GM20431 (cell line): ENCODE data around the gene WDR11.
"Not testable (repeated sequence)": the region's sequence is repeated elsewhere in the genome, so short reads cannot be mapped to it uniquely, and the experiment has no call there.

ENCODE experiments used
- in situ Hi-C: fragments of 300-500 bp; cut with MseI, MboI; formaldehyde crosslinking; loops from one replicate; pipeline ENCODE4 v1.15.0; 2020; ENCODE audit warnings: low sequenced_read_pairs; ENCODE audit not compliant: unreplicated experiment

WDR11 gene

GRCh38 chr10:120841522-120842189 lies 9.5 kb upstream of the WDR11 start:
- in situ Hi-C loops = no loop called here

- in situ Hi-C loops = no loop called here
Measured at GRCh38 chr10:120854388-120854787, 3.2 kb downstream of the WDR11 start.

DNA sequence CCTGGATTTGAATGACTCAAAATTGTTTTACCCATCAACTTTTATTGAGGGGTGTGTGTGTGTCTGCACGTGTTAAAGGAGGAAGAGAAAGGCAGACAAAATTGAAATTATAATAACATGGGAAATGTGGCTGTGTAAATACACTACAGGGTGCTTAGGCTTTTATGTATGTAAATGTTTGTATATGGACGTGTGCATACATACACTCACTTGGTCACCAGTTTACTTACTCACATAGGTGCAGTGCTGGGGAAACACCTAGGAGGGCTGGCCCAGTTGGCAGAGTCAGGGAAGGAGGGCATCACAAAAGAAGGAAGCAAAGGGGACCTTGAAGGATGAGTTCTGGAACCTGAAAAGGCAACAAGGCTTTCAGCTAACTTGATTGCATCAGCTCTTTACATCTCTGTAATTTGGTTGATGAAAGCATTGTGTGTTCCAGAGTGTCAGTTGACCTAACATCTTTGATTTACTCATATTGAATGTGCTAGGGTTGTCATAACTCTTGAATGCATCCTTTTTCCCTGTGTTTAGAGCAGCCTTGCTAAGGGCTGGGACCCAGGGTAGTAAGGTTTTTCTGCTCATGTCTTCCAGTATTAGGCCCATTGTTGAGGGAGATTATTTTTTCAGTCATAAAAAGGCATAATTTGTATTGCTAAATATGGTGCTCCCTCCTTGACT lies 10.2 kb downstream of the WDR11 start:
- in situ Hi-C loops = no loop called here

DNA sequence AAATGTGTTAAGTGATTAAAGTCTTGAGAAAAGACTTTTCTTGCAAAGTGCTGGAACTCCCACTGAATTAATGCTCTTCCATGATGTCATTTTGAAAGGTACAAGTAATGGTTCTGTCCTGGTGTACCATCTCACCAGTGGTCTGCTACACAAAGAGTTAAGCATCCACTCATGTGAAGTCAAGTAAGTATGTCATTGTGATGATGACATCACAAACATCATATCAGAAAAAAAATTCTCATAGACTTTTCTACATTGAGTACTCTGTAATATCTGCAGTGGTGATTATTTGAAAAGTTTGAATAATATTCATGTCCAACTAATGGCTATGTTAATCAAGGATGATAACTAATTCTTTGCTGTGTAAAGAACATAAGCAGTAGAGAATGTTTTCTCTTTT lies 22.6 kb downstream of the WDR11 start:
- in situ Hi-C loops = no loop called here

DNA sequence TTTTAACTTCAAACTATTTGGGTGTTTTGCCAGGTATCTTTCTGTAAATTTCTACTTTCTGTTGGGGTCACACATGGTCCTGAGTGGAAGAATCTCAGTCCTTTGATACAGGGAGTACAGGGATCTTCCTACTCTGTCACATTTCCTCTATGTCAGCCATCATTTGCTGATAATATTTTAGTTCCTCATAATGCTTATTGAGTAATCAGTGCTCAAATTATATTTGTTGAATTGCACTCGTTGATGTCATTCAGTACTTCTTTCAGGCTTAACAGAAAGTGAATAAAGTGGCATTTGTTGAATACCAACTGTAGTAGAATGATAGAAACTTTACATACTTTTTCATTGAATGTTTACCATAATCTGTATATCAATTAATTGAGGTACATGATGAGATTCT lies 31.9 kb downstream of the WDR11 start:
- in situ Hi-C loops = no loop called here

DNA sequence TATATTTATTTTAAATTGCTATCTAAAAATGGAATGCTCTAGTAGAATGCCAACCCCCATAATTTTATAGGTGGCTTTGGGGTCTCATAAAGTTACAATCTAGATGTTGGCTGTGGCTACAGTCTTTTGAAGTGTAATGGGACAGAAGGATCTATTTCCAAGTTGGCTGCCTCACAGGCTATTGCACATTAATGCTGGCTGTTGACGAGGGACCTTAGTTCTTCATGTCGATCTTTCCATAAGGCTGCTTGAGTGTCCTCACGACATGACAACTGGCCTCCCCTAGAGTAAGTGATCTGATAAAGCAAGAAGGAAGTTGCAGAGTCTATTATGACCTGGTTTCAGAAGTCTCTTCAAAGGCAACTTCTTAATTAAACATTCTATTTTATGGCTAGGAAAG lies 36.3 kb downstream of the WDR11 start:
- in situ Hi-C loops = no loop called here

GRCh38 chr10:120891365-120891764 lies 40.2 kb downstream of the WDR11 start:
- in situ Hi-C loops = no loop called here

DNA sequence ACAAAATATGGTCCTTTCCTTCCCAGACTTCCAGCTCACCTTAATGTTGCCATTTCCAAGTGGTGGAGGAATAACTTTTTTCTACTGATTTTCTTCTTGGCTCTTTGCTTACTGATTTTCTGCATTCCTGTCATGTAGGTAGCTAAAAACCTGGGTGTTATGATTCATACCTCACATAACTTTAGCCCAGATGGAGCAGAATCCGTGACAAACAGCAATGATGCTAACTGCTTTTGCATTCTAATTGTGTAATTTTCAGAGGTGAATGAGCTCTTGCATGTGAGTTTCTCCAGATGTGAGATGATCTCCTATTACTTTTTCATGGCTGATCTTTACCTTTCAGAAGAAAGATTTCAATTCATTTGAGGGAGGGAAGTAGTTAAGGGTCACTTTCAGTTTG lies 43.4 kb downstream of the WDR11 start:
- in situ Hi-C loops = no loop called here

DNA sequence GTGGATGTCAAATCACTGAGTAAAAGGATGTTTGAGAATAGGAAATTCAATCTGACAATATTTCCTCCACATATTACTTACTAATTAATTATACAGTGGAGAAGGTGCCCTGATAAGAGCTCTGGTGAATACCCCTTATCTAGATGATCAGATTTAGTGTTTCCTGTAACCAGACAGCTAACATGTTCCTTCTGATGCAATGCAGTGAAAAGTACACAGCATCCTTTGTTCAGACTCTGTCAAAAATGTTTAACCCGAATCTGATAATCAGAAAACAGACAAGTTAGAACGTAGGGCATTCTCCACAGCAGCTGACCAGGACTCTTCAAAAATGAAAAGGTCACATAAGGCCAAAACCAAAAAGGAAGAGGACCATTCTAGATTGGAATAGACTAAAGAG lies 46.2 kb downstream of the WDR11 start:
- in situ Hi-C loops = no loop called here

- in situ Hi-C loops = no loop called here
Measured at GRCh38 chr10:120905268-120905667, 54.1 kb downstream of the WDR11 start.

DNA sequence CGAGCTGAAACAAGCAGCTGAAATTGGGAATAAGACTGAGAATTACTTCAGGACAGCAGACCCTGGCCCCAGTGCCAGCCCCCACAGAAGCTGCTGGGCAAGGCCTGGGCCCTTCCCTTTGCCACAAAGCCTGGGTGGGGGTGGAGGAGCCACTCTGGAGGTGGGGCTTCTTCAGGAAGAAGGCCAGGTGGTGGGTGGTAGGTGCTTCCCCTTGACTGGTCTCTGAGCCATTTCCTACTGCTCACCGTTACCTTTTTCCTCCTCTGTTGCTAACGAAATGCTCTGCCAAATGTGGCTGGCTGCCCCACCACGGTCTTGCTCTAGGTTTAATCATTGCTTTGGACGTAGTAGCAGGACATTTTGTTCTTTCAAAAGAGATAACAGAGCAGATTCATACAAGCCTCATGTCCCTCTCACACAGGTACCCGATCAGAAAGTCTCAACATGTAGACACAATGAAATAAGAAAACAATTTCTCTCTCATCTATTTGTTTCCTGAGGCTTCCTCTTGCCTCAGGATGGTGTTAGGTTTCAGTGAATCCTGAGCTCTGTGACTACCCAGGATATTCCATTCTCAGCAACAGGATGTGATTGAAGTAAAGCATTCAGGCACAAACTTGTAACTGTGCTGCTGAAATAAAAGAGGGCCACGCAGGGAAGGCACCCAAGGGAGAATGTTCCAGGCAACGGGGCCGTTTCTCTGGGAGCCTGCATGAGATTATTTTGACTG lies 66.5 kb downstream of the WDR11 start:
- in situ Hi-C loops = no loop called here

DNA sequence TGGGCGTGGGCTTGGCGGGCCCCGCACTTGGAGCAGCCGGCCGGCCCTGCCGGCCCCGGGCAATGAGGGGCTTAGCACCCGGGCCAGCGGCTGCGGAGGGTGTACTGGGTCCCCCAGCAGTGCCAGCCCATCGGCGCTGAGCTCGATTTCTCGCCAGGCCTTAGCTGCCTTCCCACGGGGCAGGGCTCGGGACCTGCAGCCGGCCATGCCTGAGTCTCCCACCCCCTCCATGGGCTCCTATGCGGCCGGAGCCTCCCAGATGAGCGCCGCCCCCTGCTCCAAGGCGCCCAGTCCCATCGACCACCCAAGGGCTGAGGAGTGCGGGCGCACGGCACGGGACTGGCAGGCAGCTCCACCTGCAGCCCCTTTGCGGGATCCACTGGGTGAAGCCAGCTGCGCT lies 72.7 kb downstream of the WDR11 start:
- in situ Hi-C loops = not testable (repeated sequence)

DNA sequence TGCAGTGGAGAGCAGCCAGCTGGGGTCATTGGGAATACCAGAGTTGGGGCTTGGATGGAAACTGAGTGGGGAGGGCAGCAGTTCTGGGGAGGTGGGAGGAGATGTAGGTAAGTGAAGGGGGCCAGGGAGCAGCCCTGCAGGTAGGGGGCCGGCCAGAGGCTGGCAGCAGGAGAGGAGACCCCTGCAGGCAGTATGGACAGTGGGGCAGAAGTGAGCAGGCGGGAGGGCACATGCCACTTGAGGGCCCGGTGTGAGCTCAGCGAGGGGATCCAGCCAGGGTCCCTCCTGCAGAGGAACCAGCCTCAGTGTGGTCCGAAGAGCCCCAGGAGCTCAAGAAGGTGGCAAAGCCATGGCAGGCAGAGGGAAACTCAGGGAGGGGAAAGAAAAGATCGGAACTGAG lies 75.4 kb downstream of the WDR11 start:
- in situ Hi-C loops = loop anchor here (25.0 kb wide), 2 partner anchors 811 to 961 kb away; no protein-coding TSS in a partner anchor

DNA sequence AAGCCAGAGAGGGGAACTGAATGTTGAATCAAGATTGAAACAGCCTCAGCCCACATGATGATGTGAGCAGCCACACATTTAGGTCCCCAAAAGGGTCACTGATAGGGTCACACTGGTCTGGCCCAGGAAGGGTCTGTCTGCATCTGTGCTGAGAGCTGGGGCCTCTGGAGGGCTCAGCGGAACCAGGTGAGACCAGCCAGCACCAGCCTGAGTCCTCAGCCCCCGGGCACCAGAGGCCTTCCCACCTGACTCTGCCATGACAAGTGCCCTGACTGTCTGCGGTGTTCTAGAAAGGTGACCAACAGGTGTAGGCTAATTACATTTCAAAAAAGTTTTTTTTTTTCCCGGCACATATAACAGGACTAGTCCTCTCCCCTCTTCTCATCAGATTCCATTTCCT lies 76.2 kb downstream of the WDR11 start:
- in situ Hi-C loops = loop anchor here (25.0 kb wide), 2 partner anchors 810 to 960 kb away; no protein-coding TSS in a partner anchor

DNA sequence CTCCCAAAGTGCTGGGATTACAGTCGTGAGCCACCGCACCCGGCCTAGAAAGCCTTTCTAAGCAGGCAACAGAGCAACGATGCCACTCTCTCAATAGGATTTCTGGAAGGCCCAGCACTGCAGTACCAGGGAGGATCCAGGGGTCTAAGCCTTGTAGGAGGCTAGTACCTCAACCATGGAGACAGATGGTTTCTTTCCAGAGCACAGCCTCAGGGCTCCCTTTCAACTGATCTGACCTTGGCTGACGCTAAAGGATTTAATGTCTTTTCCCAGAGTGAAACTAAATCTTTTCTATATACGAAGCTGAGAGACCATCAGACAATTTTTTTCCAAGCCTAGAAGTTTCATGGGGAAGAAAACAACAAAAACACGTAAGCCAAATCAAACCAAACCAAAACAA lies 78.0 kb downstream of the WDR11 start:
- in situ Hi-C loops = loop anchor here (25.0 kb wide), 2 partner anchors 808 to 958 kb away; no protein-coding TSS in a partner anchor

DNA sequence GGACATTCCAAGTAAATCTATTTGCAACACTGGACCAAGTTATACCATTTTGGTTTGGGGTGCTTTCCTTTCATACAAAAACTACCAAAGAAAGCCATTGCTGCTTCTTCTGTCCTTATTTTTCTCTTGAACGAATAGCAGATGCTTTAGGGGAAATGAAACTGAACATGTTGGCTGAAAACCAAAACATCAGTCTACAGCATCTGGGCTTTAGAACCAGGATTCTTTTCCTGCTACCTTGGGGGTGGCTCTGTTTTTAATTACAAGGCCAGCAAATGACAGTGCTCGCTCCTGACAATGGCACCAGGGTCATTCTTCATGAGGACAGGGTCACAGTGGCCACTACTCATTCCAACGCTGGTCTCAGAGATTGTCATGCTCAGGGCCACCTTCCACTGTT lies 80.3 kb downstream of the WDR11 start:
- in situ Hi-C loops = loop anchor here (25.0 kb wide), 2 partner anchors 806 to 956 kb away; no protein-coding TSS in a partner anchor

DNA sequence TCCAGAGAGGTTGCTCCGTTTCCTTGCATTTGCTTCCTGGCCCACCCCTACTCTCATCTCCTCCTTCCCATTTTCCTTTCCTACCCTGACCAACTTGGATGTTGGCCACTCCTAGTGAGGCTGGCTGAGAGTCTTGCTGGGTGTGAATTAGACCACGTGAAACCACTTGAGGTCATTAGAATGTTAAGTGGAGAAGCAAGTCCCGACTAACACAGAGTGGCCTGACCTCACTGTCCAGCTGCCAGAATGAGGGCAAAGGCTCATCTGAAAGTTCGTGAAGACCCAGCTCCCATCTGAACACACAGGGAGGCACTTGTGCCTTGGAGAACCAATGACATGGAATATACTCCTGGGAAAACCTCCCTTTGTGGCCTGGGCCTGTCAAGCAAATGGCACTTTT lies 80.8 kb downstream of the WDR11 start:
- in situ Hi-C loops = loop anchor here (25.0 kb wide), 2 partner anchors 805 to 955 kb away; no protein-coding TSS in a partner anchor

DNA sequence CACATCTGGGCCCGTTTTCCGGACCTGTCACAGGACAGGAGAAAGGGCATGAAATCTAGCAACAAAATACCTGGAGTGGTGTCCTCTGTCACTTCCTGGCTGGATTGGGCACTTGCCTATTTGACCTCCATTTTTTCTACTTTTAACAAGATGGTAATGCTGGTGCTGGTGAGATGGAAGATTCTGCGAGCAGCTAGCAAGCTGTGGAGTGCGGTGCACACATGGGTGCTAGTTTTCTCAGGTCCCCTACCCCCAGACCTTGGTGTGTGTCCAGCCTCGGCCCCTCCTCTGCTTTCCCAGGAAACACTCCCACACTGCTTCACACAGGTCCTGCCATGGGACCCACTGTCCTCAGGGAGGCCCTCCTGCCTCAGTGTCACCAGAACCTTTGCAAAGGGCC lies 87.7 kb downstream of the WDR11 start:
- in situ Hi-C loops = loop anchor here (25.0 kb wide), 2 partner anchors 798 to 948 kb away; no protein-coding TSS in a partner anchor

DNA sequence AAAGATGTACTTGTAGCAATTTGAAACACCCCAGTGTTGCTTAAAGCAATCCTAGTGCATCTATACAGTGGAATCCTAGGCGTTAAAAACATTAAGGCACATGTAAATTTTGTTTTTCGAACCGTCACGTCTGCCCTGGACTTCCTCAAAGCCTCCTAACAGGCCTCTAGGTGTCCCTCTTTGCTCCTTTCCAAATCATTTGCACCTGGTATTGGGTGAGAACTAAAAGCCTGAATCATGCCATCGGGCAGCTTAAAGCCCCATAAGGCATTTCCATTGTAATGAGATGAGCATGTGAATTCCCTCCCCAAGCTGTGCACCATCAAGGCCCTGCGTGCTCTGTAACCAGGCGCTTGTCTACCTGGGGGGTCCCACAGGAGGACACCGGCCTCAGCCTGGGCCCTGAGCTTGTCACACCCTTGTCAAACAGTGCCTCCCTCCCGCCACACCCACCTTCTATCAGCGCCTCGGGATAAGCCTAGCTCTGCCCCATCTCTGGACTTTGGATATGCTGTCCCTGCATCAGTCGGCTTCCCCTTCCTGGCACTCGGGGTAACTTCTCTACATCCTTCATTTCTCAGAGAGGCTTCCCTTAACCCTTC lies 89.2 kb downstream of the WDR11 start:
- in situ Hi-C loops = loop anchor here (10.0 to 25.0 kb wide), 3 partner anchors 664 to 947 kb away; no protein-coding TSS in a partner anchor

DNA sequence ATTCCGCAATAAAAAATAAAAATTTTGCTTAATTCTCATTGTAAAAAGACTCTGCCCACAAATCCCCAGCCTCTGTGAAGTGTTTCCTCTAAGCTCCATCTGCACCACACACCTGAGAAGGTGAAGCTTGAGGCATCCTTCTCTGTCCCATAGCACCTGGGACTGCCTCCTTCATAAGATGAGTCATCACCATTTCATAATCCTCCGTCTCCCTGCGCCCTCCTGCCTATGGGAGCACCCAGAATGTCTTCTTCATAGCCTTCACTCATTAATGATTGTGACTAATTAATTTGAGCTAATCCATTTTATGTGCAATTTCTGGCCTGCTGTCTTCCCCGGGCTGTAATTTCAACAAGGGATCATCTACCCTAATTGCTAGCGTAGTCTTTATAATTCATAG lies 90.3 kb downstream of the WDR11 start:
- in situ Hi-C loops = loop anchor here (10.0 to 25.0 kb wide), 3 partner anchors 663 to 946 kb away; no protein-coding TSS in a partner anchor
